Upper lobe of right lung (tissue), 1 donor: ENCODE data around the gene PITPNM2. TPM values are rescaled to one million over a fixed set of nuclear protein-coding genes. Genes with fewer than 3 reads are reported as not detected.

Source experiments
- ATAC-seq: fragments of 200-7000 bp; cut with Tn5 transposase; one replicate; pipeline ENCODE4 v1.9.1; 2020; ENCODE audit warnings: mild to moderate bottlenecking, moderate library complexity
- DNase-seq: peaks from one replicate; pipeline ENCODE4 v3.0.0-alpha.2; 2020
- H3K27ac ChIP-seq: fragments of 200-600 bp; one replicate; pipeline ENCODE4 v1.8.0; 2022
- H3K27me3 ChIP-seq: fragments of 200-600 bp; one replicate; pipeline ENCODE4 v1.8.0; 2022; ENCODE audit warnings: mild to moderate bottlenecking
- H3K36me3 ChIP-seq: fragments of 200-600 bp; one replicate; pipeline ENCODE4 v1.8.0; 2022
- H3K4me1 ChIP-seq: fragments of 200-600 bp; one replicate; pipeline ENCODE4 v1.8.0; 2022
- H3K4me3 ChIP-seq: fragments of 200-600 bp; one replicate; pipeline ENCODE4 v1.8.0; 2022; ENCODE audit warnings: mild to moderate bottlenecking
- H3K9me3 ChIP-seq: fragments of 200-600 bp; one replicate; pipeline ENCODE4 v1.8.0; 2022
- CTCF ChIP-seq: fragments of 200-600 bp; IDR thresholded peaks from one replicate; pipeline ENCODE4 v1.8.0; 2022; ENCODE audit warnings: antibody characterized with exemption
- intact Hi-C: fragments of 100-400 bp; cut with DNase I; formaldehyde crosslinking; loops from one replicate; pipeline ENCODE4 v1.11.0; 2022
- total RNA-seq: library from RNA; stranded (reverse); fragmentation: NEBNext Ultra II Directional; extraction: Animal tissue kit (Norgen Biotek cat#: 25700); gene quantifications from one replicate; pipeline ENCODE4 v1.2.1, GENCODE V29; 2021
- donor health status: DM: no; HTN: yes; CAD: no; lungs with severe emphysema.

The PITPNM2 gene
- total RNA-seq, 1 donor from 2014 or later = 25.9 TPM

GRCh38 chr12:123160801-123161487 lies 10.1 kb upstream of the PITPNM2 start:
- no peaks in the 10 kb centered on the region for H3K27me3 ChIP-seq
- no peak overlapping the region for H3K4me3 ChIP-seq
- no peak for ATAC-seq
- TF ChIP-seq CTCF = no peak
- no peak for DNase-seq
- peaks cover 15% of the 10 kb centered on the region for H3K36me3 ChIP-seq
- no peak overlapping the region for H3K27ac ChIP-seq
- H3K4me1 ChIP-seq = no peaks in the 10 kb centered on the region
- H3K9me3 ChIP-seq = no peaks in the 10 kb centered on the region
- intact Hi-C loops = no loop called here

GRCh38 chr12:123153906-123154305 lies 3.0 kb upstream of the PITPNM2 start:
- no peaks in the 10 kb centered on the region for H3K9me3 ChIP-seq
- H3K27ac ChIP-seq = no peak overlapping the region
- no peaks in the 10 kb centered on the region for H3K27me3 ChIP-seq
- ATAC-seq (no peak), DNase-seq (no peak)
- no peaks in the 10 kb centered on the region for H3K36me3 ChIP-seq
- H3K4me1 ChIP-seq = peaks cover 19% of the 10 kb centered on the region
- intact Hi-C loops = loop anchor here (10.0 kb wide), 1 partner anchor 109 kb away; no protein-coding TSS in a partner anchor
- no peak overlapping the region for H3K4me3 ChIP-seq
- no peak for TF ChIP-seq CTCF

- Histone ChIP-seq H3K27ac (no peak overlapping the region), H3K9me3 (no peaks in the 10 kb centered on the region), H3K36me3 (no peaks in the 10 kb centered on the region), H3K4me3 (no peak overlapping the region), H3K27me3 (no peaks in the 10 kb centered on the region), H3K4me1 (peaks cover 21% of the 10 kb centered on the region)
- no peak for TF ChIP-seq CTCF
- intact Hi-C loops = loop anchor here (10.0 kb wide), 1 partner anchor 108 kb away; no protein-coding TSS in a partner anchor
- DNase-seq = no peak
- ATAC-seq = no peak
Measured at GRCh38 chr12:123152833-123153232, 1.9 kb upstream of the PITPNM2 start.

- no peaks in the 10 kb centered on the region for H3K36me3 ChIP-seq
- peaks cover 27% of the 10 kb centered on the region for H3K4me1 ChIP-seq
- no peak for TF ChIP-seq CTCF
- H3K4me3 ChIP-seq = peak overlapping the region; percentile 75
- DNase-seq = no peak
- intact Hi-C loops = loop anchor here (10.0 kb wide), 1 partner anchor 107 kb away; no protein-coding TSS in a partner anchor
- no peaks in the 10 kb centered on the region for H3K27me3 ChIP-seq
- peak overlapping the region; percentile 83 for H3K27ac ChIP-seq
- peak; percentile 43 for ATAC-seq
- no peaks in the 10 kb centered on the region for H3K9me3 ChIP-seq
Measured at GRCh38 chr12:123151457-123152454, 866 bp upstream of the PITPNM2 start.

GRCh38 chr12:123150275-123150743 lies 581 bp downstream of the PITPNM2 start:
- no peak for TF ChIP-seq CTCF
- Histone ChIP-seq H3K27ac (peak overlapping the region; percentile 75), H3K4me3 (peak overlapping the region; percentile 67), H3K9me3 (no peaks in the 10 kb centered on the region), H3K27me3 (no peaks in the 10 kb centered on the region), H3K36me3 (no peaks in the 10 kb centered on the region), H3K4me1 (peaks cover 27% of the 10 kb centered on the region)
- ATAC-seq (peak; percentile 46), DNase-seq (peak; percentile 78)
- intact Hi-C loops = loop anchor here (10.0 kb wide), 1 partner anchor 106 kb away; no protein-coding TSS in a partner anchor
